ENCODE data around the gene ZNF655.

GRCh38 chr7:99554939-99555338 lies 3.5 kb upstream of the ZNF655 start:
- TF ChIP-seq EP300 (IDR thresholded peaks at IDR 0.05) = no peak
- no peak for TF ChIP-seq CTCF (IDR thresholded peaks at IDR 0.05)
- TF ChIP-seq POLR2AphosphoS5 (IDR thresholded peaks at IDR 0.05) = no peak
- TF ChIP-seq POLR2A (IDR thresholded peaks at IDR 0.05) = no peak
